Endothelial cell of umbilical vein (primary cell): Measurements from ENCODE around the gene SNX25. TPM values are rescaled to one million over a fixed set of nuclear protein-coding genes. Genes with fewer than 3 reads are reported as not detected.

ENCODE experiments used
- BruUV-seq: library from RNA; stranded (reverse); fragments of 400-500 nt; replicated peaks from 2 replicates; lab custom pipeline; 2021; lab: Mats Ljungman, UMichigan
- CTCF ChIA-PET: fragments of 300-600, 350-600 bp; sonication (Branson Sonifier 250); formaldehyde crosslinking; loops from one replicate; lab custom pipeline; 2021; ENCODE audit warnings: antibody characterized with exemption, inconsistent platforms; lab: Charles Lee
- POLR2A ChIA-PET: fragments of 300-600, 350-600 bp; sonication (Branson Sonifier 250); formaldehyde crosslinking; loops from one replicate; lab custom pipeline; 2021; ENCODE audit warnings: antibody characterized with exemption, inconsistent platforms; lab: Charles Lee
- DNase-seq: peaks from one replicate; pipeline ENCODE4 v3.0.0-alpha.2; 2011; ENCODE audit warnings: low read depth, low spot score
- FAIRE-seq: peaks from 2 replicates; lab custom pipeline; 2011; peaks lifted over from hg19 to GRCh38; lab: Jason Lieb, UNC
- H2AFZ ChIP-seq: 2 replicates; pipeline ENCODE4 v1.6.0; 2012; ENCODE audit warnings: low read depth, low read length, control low read depth, inconsistent platforms
- H3K27ac ChIP-seq: 2 replicates; pipeline ENCODE4 v1.5.1; 2011; ENCODE audit warnings: low read depth, mild to moderate bottlenecking, control low read depth, low read length, moderate library complexity; ENCODE audit not compliant: insufficient read depth
- H3K27me3 ChIP-seq, 2 experiments: 2 replicates each; pipeline versions ENCODE4 v1.6.0 to v1.6.1; 2011; ENCODE audit warnings: low read length in 2 of 2, mixed read lengths in 1 of 2; ENCODE audit not compliant: control insufficient read depth in 2 of 2, insufficient read depth in 2 of 2
- H3K36me3 ChIP-seq, 2 experiments: 2 replicates in 1 of 2; 3 replicates in 1 of 2; pipeline ENCODE4 v1.5.1; 2011; ENCODE audit warnings: low read length in 2 of 2, mild to moderate bottlenecking in 1 of 2, moderate library complexity in 1 of 2; ENCODE audit not compliant: control insufficient read depth in 2 of 2, insufficient read depth in 2 of 2; ENCODE audit errors: extremely low read depth in 1 of 2
- H3K4me1 ChIP-seq: 3 replicates; pipeline ENCODE4 v1.5.1; 2011; ENCODE audit warnings: mild to moderate bottlenecking, low read length; ENCODE audit not compliant: control insufficient read depth, insufficient read depth; ENCODE audit errors: extremely low read depth
- H3K4me2 ChIP-seq: 2 replicates; pipeline ENCODE4 v1.6.1; 2011; ENCODE audit warnings: low read length, control low read depth, mixed read lengths; ENCODE audit not compliant: insufficient read depth
- H3K4me3 ChIP-seq, 3 experiments: fragments of 200-600 bp in 1 of 3; sonication (generic), shearing (Covaris generic) in 1 of 3; replicated peaks in 1 of 3; 2 replicates each; pipeline ENCODE4 v1.5.1; 2011 to 2016; ENCODE audit warnings: control low read depth in 3 of 3, low read length in 3 of 3, mild to moderate bottlenecking in 2 of 3, inconsistent platforms in 1 of 3, low read depth in 1 of 3, moderate library complexity in 1 of 3; ENCODE audit not compliant: insufficient read depth in 1 of 3
- H3K79me2 ChIP-seq: 2 replicates; pipeline ENCODE4 v1.6.0; 2012; ENCODE audit warnings: low read length, inconsistent platforms; ENCODE audit not compliant: control insufficient read depth, insufficient read depth
- H3K9ac ChIP-seq: replicated peaks from 2 replicates; pipeline ENCODE3; 2011; ENCODE audit warnings: low read length, control low read depth; ENCODE audit not compliant: insufficient read depth; ENCODE audit errors: extremely low read depth
- H3K9me1 ChIP-seq: replicated peaks from 3 replicates; pipeline ENCODE4 v1.6.0; 2011; ENCODE audit warnings: mild to moderate bottlenecking, low read length; ENCODE audit not compliant: control insufficient read depth, insufficient read depth; ENCODE audit errors: extremely low read depth
- H3K9me3 ChIP-seq: replicated peaks from 2 replicates; pipeline ENCODE4 v1.5.1; 2012; ENCODE audit warnings: low read length, inconsistent platforms; ENCODE audit not compliant: control insufficient read depth, insufficient read depth
- H4K20me1 ChIP-seq: replicated peaks from 2 replicates; pipeline ENCODE3; 2011; ENCODE audit warnings: mild to moderate bottlenecking, low read length; ENCODE audit not compliant: control insufficient read depth, insufficient read depth; ENCODE audit errors: extremely low read depth
- EZH2 ChIP-seq: IDR thresholded peaks from 2 replicates; pipeline ENCODE4 v1.6.1; 2012; ENCODE audit warnings: borderline replicate concordance, low read depth, mild to moderate bottlenecking, moderate library complexity, low read length, inconsistent platforms; ENCODE audit not compliant: severe bottlenecking
- FOS ChIP-seq: IDR thresholded peaks from 2 replicates; pipeline ENCODE4 v1.6.1; 2011; ENCODE audit warnings: mild to moderate bottlenecking, low read length, moderate library complexity, borderline replicate concordance; ENCODE audit not compliant: insufficient read depth
- GATA2 ChIP-seq: IDR thresholded peaks from 2 replicates; pipeline ENCODE4 v1.7.0; 2011; ENCODE audit warnings: low read depth, mild to moderate bottlenecking, moderate library complexity, mixed read lengths, low read length; ENCODE audit not compliant: insufficient read length, insufficient read depth
- JUN ChIP-seq: IDR thresholded peaks from 2 replicates; pipeline ENCODE4 v1.6.1; 2011; ENCODE audit warnings: borderline replicate concordance, low read depth; ENCODE audit not compliant: insufficient read length, insufficient read depth
- MAX ChIP-seq: IDR thresholded peaks from 2 replicates; pipeline ENCODE4 v1.6.1; 2011; ENCODE audit not compliant: insufficient read depth, insufficient read length
- MYC ChIP-seq: IDR thresholded peaks from one replicate; pipeline ENCODE4 v1.6.1; 2011; ENCODE audit warnings: mild to moderate bottlenecking, low read depth, low read length
- POLR2A ChIP-seq: IDR thresholded peaks from 2 replicates; pipeline ENCODE4 v1.6.1; 2012; ENCODE audit warnings: low read depth, mild to moderate bottlenecking, control low read depth, low read length
- POLR2AphosphoS5 ChIP-seq: IDR thresholded peaks from 2 replicates; pipeline ENCODE4 v1.6.1; 2012; ENCODE audit warnings: low read depth, mild to moderate bottlenecking, control low read depth, low read length, moderate library complexity; ENCODE audit not compliant: insufficient read depth
- dilution Hi-C: fragments of 300-500 bp; cut with MboI; formaldehyde crosslinking; loops from one replicate; pipeline ENCODE4 v1.15.0; 2019; ENCODE audit warnings: low sequenced_read_pairs; ENCODE audit not compliant: extremely low pct_ligation_motif_present
- intact Hi-C: fragments of 100-400 bp; cut with micrococcal nuclease; formaldehyde crosslinking; loops from one replicate; pipeline ENCODE4 v1.10.0; 2022
- polyA plus RNA-seq, 4 experiments: library from polyadenylated mRNA; depleted of rRNA in 3 of 4; stranded (reverse) in 3 of 4; unstranded in 1 of 4; fragments of >200 nt; gene quantifications; 2 replicates each; pipeline versions ENCODE4 v1.2.1 to v1.2.3, GENCODE V29; 2011 to 2012; ENCODE audit warnings: missing spikeins in 1 of 4
- total RNA-seq: library from RNA; stranded (reverse); gene quantifications from 2 replicates; pipeline ENCODE4 v1.2.3, GENCODE V29; 2021
- TF ChIP-seq, protein P1 (sequence below), 2 donors: IDR thresholded peaks; 1 replicate in 1 of 2; 2 replicates in 1 of 2; pipeline ENCODE4 v1.5.1; 2011; ENCODE audit warnings: low read length in 2 of 2, mild to moderate bottlenecking in 2 of 2, moderate library complexity in 2 of 2, control low read depth in 1 of 2, inconsistent platforms in 1 of 2, low read depth in 1 of 2; ENCODE audit not compliant: insufficient read depth in 1 of 2; ENCODE audit errors: extremely low read depth in 1 of 2

The SNX25 gene
- total and polyA plus RNA-seq, 2 donors (not counting 3 experiments of a cell fraction or from before 2014, with no cell fraction given), result 6.6 to 16.1 TPM

DNA sequence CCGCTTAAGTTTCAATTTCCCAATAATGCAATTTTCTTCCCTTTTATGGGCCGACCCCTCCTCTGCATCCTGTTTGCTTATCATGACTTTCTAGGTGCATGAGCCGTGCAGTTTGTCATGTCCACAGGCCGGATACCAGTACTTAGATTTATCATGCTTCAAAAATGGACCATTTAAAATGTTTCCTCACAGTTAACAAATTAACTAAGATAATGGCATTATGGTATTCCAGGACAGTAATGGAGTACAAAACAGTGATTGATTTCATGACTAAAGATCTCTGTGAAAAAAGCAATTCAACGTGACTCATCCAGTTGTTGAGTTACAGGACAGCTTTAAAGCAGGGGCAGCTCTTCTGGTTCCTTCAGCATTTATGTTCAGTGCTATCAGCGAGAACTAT is 23.0 kb downstream of the SNX25 start:
- CTCF ChIA-PET, result interaction anchor here (1.1 to 1.3 kb wide), 2 partner anchors 24 to 48 kb away, joined by 3 read pairs; no protein-coding TSS in a partner anchor
- FAIRE-seq, result no peak
- Histone ChIP-seq H3K27ac (no peak overlapping the region), H3K9ac (no peak overlapping the region), H3K79me2 (peaks cover 24% of the 10 kb centered on the region), H3K4me2 (no peak overlapping the region), H3K9me3 (no peaks in the 10 kb centered on the region), H3K9me1 (no peaks in the 10 kb centered on the region), H2AFZ (no peak overlapping the region), H3K27me3 (no peaks in the 10 kb centered on the region), H3K4me3 (no peak overlapping the region), H3K36me3 (peaks cover 0 to 4% of the 10 kb centered on the region in 2 experiments), H3K4me1 (peaks cover 3% of the 10 kb centered on the region), H4K20me1 (no peaks in the 10 kb centered on the region)
- POLR2A ChIA-PET, result no interaction called here
- dilution Hi-C loops, result no loop called here
- intact Hi-C loops, result loop anchor here (2.0 kb wide), 1 partner anchor 14 kb away; no protein-coding TSS in a partner anchor
- no peak for DNase-seq
- no TSS peak for BruUV-seq
- TF ChIP-seq GATA2 (no peak), JUN (no peak), MAX (no peak), MYC (no peak), POLR2AphosphoS5 (no peak), POLR2A (no peak), FOS (no peak), EZH2 (no peak)
- TF ChIP-seq, protein P1, sequence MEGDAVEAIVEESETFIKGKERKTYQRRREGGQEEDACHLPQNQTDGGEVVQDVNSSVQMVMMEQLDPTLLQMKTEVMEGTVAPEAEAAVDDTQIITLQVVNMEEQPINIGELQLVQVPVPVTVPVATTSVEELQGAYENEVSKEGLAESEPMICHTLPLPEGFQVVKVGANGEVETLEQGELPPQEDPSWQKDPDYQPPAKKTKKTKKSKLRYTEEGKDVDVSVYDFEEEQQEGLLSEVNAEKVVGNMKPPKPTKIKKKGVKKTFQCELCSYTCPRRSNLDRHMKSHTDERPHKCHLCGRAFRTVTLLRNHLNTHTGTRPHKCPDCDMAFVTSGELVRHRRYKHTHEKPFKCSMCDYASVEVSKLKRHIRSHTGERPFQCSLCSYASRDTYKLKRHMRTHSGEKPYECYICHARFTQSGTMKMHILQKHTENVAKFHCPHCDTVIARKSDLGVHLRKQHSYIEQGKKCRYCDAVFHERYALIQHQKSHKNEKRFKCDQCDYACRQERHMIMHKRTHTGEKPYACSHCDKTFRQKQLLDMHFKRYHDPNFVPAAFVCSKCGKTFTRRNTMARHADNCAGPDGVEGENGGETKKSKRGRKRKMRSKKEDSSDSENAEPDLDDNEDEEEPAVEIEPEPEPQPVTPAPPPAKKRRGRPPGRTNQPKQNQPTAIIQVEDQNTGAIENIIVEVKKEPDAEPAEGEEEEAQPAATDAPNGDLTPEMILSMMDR (IDR thresholded peaks at IDR 0.05; ENCODE audit: extremely low read depth in 1 of 2, insufficient read depth in 1 of 2, low read depth in 1 of 2, low read length in 2 of 2), result no peak
